ENCODE results near the gene PITPNC1. TPM values are rescaled to one million over a fixed set of nuclear protein-coding genes. Genes with fewer than 3 reads are reported as not detected.

Gene PITPNC1
- total RNA-seq, 1 donor from 2014 or later, result 28.7 TPM

DNA sequence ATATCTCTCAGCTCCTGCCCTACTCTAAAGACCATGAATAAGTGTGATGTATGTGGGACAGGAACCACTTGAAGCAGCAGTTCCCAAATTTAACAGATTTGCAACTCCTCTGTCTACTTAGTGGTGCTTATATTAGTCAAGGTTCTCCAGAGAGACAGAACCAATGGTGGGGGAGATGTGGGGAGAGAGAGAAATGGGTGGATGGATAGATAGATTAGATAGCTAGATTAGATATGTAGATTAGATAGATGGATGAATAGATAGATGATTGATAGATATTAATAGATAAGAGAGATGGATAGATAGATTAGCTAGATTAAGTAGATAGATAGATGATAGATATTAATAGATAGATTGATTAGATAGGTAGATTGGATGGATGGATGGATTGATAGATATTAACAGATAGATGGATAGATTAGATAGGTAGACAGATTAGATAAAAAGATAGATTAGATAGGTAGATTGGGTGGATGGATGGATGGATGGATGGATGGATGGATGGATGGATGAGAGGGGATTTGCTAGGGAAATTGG, 186.7 kb downstream of the PITPNC1 start:
- Histone ChIP-seq H3K4me3 (ENCODE audit: low read depth, low read length) (no peak overlapping the region), H3K36me3 (ENCODE audit: control insufficient read depth, insufficient read depth, low read length) (no peaks in the 10 kb centered on the region), H3K27me3 (ENCODE audit: control insufficient read depth, insufficient read depth, low read length) (no peaks in the 10 kb centered on the region)
- TF ChIP-seq, protein P1, sequence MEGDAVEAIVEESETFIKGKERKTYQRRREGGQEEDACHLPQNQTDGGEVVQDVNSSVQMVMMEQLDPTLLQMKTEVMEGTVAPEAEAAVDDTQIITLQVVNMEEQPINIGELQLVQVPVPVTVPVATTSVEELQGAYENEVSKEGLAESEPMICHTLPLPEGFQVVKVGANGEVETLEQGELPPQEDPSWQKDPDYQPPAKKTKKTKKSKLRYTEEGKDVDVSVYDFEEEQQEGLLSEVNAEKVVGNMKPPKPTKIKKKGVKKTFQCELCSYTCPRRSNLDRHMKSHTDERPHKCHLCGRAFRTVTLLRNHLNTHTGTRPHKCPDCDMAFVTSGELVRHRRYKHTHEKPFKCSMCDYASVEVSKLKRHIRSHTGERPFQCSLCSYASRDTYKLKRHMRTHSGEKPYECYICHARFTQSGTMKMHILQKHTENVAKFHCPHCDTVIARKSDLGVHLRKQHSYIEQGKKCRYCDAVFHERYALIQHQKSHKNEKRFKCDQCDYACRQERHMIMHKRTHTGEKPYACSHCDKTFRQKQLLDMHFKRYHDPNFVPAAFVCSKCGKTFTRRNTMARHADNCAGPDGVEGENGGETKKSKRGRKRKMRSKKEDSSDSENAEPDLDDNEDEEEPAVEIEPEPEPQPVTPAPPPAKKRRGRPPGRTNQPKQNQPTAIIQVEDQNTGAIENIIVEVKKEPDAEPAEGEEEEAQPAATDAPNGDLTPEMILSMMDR (IDR thresholded peaks at IDR 0.05; ENCODE audit: insufficient read depth, low read length, severe bottlenecking), result no peak
- DNase-seq (ENCODE audit: low read depth), result no peak
- FAIRE-seq, result no peak

DNA sequence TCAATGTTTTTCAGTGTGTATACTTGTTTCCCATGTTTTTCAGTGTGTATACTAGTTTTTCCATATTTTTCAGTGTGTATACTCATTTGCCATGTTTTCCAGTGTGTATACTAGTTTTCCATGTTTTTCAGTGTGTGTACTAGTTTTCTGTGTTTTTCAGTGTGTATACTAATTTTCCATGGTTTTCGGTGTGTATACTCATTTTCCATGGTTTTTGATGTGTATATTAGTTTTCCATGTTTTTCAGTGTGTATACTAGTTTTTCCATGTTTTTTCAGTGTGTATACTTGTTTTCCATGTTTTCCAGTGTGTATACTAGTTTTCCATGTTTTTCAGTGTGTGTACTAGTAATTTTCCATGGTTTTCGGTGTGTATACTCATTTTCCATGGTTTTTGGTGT, 188.0 kb downstream of the PITPNC1 start:
- FAIRE-seq (no peak), DNase-seq (ENCODE audit: low read depth) (no peak)
- no peaks in the 10 kb centered on the region for H3K36me3 ChIP-seq (ENCODE audit: control insufficient read depth, insufficient read depth, low read length)
- H3K4me3 ChIP-seq (ENCODE audit: low read depth, low read length), result no peak overlapping the region
- no peaks in the 10 kb centered on the region for H3K27me3 ChIP-seq (ENCODE audit: control insufficient read depth, insufficient read depth, low read length)
- TF ChIP-seq, protein P1 (IDR thresholded peaks at IDR 0.05; ENCODE audit: insufficient read depth, low read length, severe bottlenecking), result no peak

DNA sequence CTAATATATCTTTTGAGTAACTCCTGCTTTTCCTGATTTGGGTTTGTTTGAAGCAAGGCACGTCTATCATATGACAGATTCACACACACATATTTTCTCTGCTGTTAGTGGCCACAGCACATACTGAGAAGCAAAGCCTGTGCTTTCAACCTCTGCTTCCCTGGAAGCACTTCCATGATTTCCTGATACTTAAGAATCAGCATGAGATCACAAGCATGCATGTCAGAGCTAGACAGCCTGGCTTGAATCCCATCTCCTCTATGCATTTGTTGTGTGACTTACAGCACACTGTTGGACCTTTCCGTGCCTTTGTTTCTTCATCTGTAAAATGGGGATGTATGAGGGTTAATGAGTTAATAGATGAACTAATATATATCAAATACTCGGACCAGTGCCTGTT, 189.6 kb downstream of the PITPNC1 start:
- TF ChIP-seq, protein P1 (IDR thresholded peaks at IDR 0.05; ENCODE audit: insufficient read depth, low read length, severe bottlenecking), result no peak
- DNase-seq (ENCODE audit: low read depth) (peak; percentile 64), FAIRE-seq (no peak)
- Histone ChIP-seq H3K4me3 (ENCODE audit: low read depth, low read length) (no peak overlapping the region), H3K36me3 (ENCODE audit: control insufficient read depth, insufficient read depth, low read length) (no peaks in the 10 kb centered on the region), H3K27me3 (ENCODE audit: control insufficient read depth, insufficient read depth, low read length) (no peaks in the 10 kb centered on the region)

DNA sequence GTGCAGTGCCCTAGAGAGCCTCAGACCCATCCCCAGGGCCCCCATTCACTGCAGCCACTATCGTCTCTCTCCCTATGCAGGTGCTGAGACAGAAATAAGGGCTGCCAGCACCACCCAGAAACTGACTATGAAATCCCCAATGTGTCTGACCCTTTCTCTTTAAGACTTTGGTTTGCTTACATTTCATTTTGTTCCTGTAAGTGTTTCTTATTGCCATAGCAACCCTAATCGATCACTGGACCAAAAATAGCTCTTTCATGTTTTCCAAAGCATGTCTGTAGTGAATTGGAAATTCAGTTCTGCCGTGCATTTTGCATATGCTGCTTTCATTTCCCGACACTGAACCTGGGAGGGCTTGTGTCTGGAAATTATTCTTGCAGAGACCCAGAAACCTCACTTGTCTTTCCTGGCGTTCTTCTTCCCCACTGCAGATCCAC, 192.0 kb downstream of the PITPNC1 start:
- no peak for FAIRE-seq
- Histone ChIP-seq H3K27me3 (ENCODE audit: control insufficient read depth, insufficient read depth, low read length) (no peaks in the 10 kb centered on the region), H3K4me3 (ENCODE audit: low read depth, low read length) (no peak overlapping the region), H3K36me3 (ENCODE audit: control insufficient read depth, insufficient read depth, low read length) (no peaks in the 10 kb centered on the region)
- TF ChIP-seq, protein P1 (IDR thresholded peaks at IDR 0.05; ENCODE audit: insufficient read depth, low read length, severe bottlenecking), result no peak
- no peak for DNase-seq (ENCODE audit: low read depth)

DNA sequence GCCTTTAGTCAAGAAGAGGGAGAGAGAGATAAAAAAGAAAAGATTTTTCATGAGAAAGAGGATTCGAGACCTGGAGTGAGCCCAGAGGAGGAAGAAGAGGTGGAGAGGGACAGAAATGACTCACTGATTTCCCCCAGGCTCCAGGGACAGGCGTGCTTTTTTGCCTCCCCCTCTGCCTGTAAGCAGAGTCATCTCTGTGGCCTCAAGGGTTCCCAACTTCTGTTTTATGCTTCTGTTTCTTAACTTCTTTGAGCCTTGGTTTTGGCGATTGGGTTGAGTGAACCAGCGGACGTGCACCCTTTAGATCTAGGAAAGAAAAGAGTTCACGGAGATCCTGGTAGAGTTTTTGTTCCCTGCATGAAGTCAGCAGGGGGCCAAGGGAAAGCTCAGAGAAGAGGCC, 192.8 kb downstream of the PITPNC1 start:
- FAIRE-seq, result no peak
- no peak overlapping the region for H3K4me3 ChIP-seq (ENCODE audit: low read depth, low read length)
- TF ChIP-seq, protein P1 (IDR thresholded peaks at IDR 0.05; ENCODE audit: insufficient read depth, low read length, severe bottlenecking), result no peak
- no peaks in the 10 kb centered on the region for H3K36me3 ChIP-seq (ENCODE audit: control insufficient read depth, insufficient read depth, low read length)
- DNase-seq (ENCODE audit: low read depth), result peak; percentile 17
- H3K27me3 ChIP-seq (ENCODE audit: control insufficient read depth, insufficient read depth, low read length), result no peaks in the 10 kb centered on the region

DNA sequence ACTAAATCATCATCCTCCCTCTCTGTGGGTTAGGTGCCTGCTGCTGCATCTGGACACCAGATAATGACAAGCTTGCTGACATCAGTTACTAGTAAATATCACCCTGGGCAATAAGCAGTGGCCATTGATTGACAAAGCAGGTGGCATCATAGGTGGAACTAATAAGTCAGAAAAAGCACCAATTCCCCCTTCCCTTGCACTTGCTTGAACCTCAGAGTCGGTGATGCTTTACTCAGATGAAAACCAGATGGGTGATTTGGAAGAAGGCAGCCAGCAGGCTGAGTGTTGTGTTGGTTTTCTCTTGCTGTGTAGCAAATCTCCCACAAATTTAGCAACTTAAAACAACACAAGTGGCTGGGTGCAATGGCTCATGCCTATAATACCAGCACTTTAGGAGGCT, 193.7 kb downstream of the PITPNC1 start:
- TF ChIP-seq, protein P1 (IDR thresholded peaks at IDR 0.05; ENCODE audit: insufficient read depth, low read length, severe bottlenecking), result no peak
- H3K4me3 ChIP-seq (ENCODE audit: low read depth, low read length), result no peak overlapping the region
- DNase-seq (ENCODE audit: low read depth) (no peak), FAIRE-seq (no peak)
- H3K36me3 ChIP-seq (ENCODE audit: control insufficient read depth, insufficient read depth, low read length), result no peaks in the 10 kb centered on the region
- H3K27me3 ChIP-seq (ENCODE audit: control insufficient read depth, insufficient read depth, low read length), result no peaks in the 10 kb centered on the region
